Suprapubic skin (tissue), 4 donors: ENCODE results near the gene STX11. TPM values are rescaled to one million over a fixed set of nuclear protein-coding genes. Genes with fewer than 3 reads are reported as not detected.
A peak's percentile ranks its signal among the peaks of the same experiment; 100 is the strongest.

ENCODE experiments used
- DNase-seq, 2 donors: peaks; one replicate each; pipeline ENCODE4 v3.0.0-alpha.2; 2019; ENCODE audit warnings: low spot score in 2 of 2
- H3K27ac ChIP-seq: fragments of 200-600 bp; sonication (generic); one replicate; pipeline ENCODE4 v1.5.1; 2019
- H3K27me3 ChIP-seq: fragments of 200-600 bp; sonication (generic); one replicate; pipeline ENCODE4 v1.5.1; 2019
- H3K36me3 ChIP-seq: fragments of 200-600 bp; sonication (generic); one replicate; pipeline ENCODE4 v1.5.1; 2019
- H3K4me1 ChIP-seq: fragments of 200-600 bp; sonication (generic); one replicate; pipeline ENCODE4 v1.5.1; 2019
- H3K4me3 ChIP-seq: fragments of 200-600 bp; sonication (generic); one replicate; pipeline ENCODE4 v1.5.1; 2019; ENCODE audit warnings: mild to moderate bottlenecking
- H3K9me3 ChIP-seq: fragments of 200-600 bp; sonication (generic); one replicate; pipeline ENCODE4 v1.5.1; 2019
- CTCF ChIP-seq, 2 donors: fragments of 200-600 bp in 1 of 2; fragments of 450-650 bp in 1 of 2; sonication (generic) in 1 of 2; IDR thresholded peaks; one replicate each; pipeline ENCODE4 v1.5.1; 2016 to 2019; ENCODE audit warnings: antibody characterized with exemption in 2 of 2, mild to moderate bottlenecking in 1 of 2, moderate library complexity in 1 of 2
- EP300 ChIP-seq: sonication (generic); formaldehyde crosslinking; IDR thresholded peaks from one replicate; pipeline ENCODE4 v1.6.1; 2017; ENCODE audit warnings: antibody characterized with exemption
- POLR2A ChIP-seq, 2 donors: fragments of 450-650 bp; IDR thresholded peaks; one replicate each; pipeline ENCODE4 v1.6.1; 2017; ENCODE audit warnings: antibody characterized with exemption in 2 of 2, mild to moderate bottlenecking in 2 of 2, moderate library complexity in 2 of 2
- POLR2AphosphoS5 ChIP-seq, 3 donors: sonication (generic); formaldehyde crosslinking; IDR thresholded peaks; one replicate each; pipeline ENCODE4 v1.6.1; 2017; ENCODE audit warnings: antibody characterized with exemption in 3 of 3
- WGBS: methylation state at CpG from one replicate; pipeline ENCODE4 v1.1.5; 2018; 5-methylcytosine and 5-hydroxymethylcytosine counted together
- total RNA-seq, 4 donors: library from RNA; depleted of rRNA; stranded (reverse); fragments of >200 nt; gene quantifications; one replicate each; pipeline ENCODE4 v1.1.0, GENCODE V29; 2016

Gene STX11
- total RNA-seq, 4 donors from 2014 or later: 12.4 to 28.2 (median 17.3) TPM

GRCh38 chr6:144223686-144224085 lies 73.4 kb downstream of the STX11 start:
- no peak for DNase-seq
- Histone ChIP-seq H3K36me3 (no peaks in the 10 kb centered on the region), H3K4me3 (no peak overlapping the region), H3K27me3 (no peaks in the 10 kb centered on the region), H3K9me3 (no peaks in the 10 kb centered on the region), H3K27ac (peak overlapping the region; percentile 4), H3K4me1 (no peaks in the 10 kb centered on the region)
- 69% methylated on average over 2 of the region's 2 CpGs for WGBS
- no peak for TF ChIP-seq EP300
- TF ChIP-seq POLR2A (IDR thresholded peaks at IDR 0.05): no peak
- no peak for TF ChIP-seq POLR2AphosphoS5 (IDR thresholded peaks at IDR 0.05)
- no peak for TF ChIP-seq CTCF (IDR thresholded peaks at IDR 0.05)

GRCh38 chr6:144231721-144232120 lies 81.4 kb downstream of the STX11 start:
- DNase-seq: no peak
- 36% methylated on average over 3 of the region's 3 CpGs for WGBS
- no peak overlapping the region for H3K4me3 ChIP-seq
- TF ChIP-seq POLR2A (IDR thresholded peaks at IDR 0.05) (no peak), POLR2AphosphoS5 (IDR thresholded peaks at IDR 0.05) (no peak), EP300 (no peak), CTCF (IDR thresholded peaks at IDR 0.05) (no peak)
- no peaks in the 10 kb centered on the region for H3K36me3 ChIP-seq
- no peaks in the 10 kb centered on the region for H3K27me3 ChIP-seq
- no peaks in the 10 kb centered on the region for H3K9me3 ChIP-seq
- H3K27ac ChIP-seq: no peak overlapping the region
- H3K4me1 ChIP-seq: peaks cover 13% of the 10 kb centered on the region

GRCh38 chr6:144232176-144232831 lies 82.0 kb downstream of the STX11 start:
- Histone ChIP-seq H3K36me3 (no peaks in the 10 kb centered on the region), H3K4me3 (no peak overlapping the region), H3K4me1 (peaks cover 13% of the 10 kb centered on the region), H3K27ac (no peak overlapping the region), H3K27me3 (no peaks in the 10 kb centered on the region), H3K9me3 (no peaks in the 10 kb centered on the region)
- TF ChIP-seq POLR2A (IDR thresholded peaks at IDR 0.05) (no peak), POLR2AphosphoS5 (IDR thresholded peaks at IDR 0.05) (no peak), EP300 (no peak), CTCF (IDR thresholded peaks at IDR 0.05) (no peak)
- no peak for DNase-seq
- 40% methylated on average over 4 of the region's 4 CpGs for WGBS

- no peaks in the 10 kb centered on the region for H3K27me3 ChIP-seq
- H3K4me1 ChIP-seq: peaks cover 13% of the 10 kb centered on the region
- H3K27ac ChIP-seq: no peak overlapping the region
- no peaks in the 10 kb centered on the region for H3K36me3 ChIP-seq
- 19% methylated on average over 2 of the region's 2 CpGs for WGBS
- TF ChIP-seq CTCF (IDR thresholded peaks at IDR 0.05) (no peak), POLR2AphosphoS5 (IDR thresholded peaks at IDR 0.05) (no peak), POLR2A (IDR thresholded peaks at IDR 0.05) (no peak), EP300 (no peak)
- no peaks in the 10 kb centered on the region for H3K9me3 ChIP-seq
- H3K4me3 ChIP-seq: no peak overlapping the region
- no peak for DNase-seq
These were observed 82.5 kb downstream of the STX11 start for GRCh38 chr6:144232832-144233230.

GRCh38 chr6:144234399-144234798 lies 84.1 kb downstream of the STX11 start:
- Histone ChIP-seq H3K4me3 (no peak overlapping the region), H3K27ac (no peak overlapping the region), H3K4me1 (peaks cover 13% of the 10 kb centered on the region), H3K27me3 (no peaks in the 10 kb centered on the region), H3K36me3 (no peaks in the 10 kb centered on the region), H3K9me3 (no peaks in the 10 kb centered on the region)
- no peak for DNase-seq
- no peak for TF ChIP-seq POLR2A (IDR thresholded peaks at IDR 0.05)
- no peak for TF ChIP-seq POLR2AphosphoS5 (IDR thresholded peaks at IDR 0.05)
- no peak for TF ChIP-seq CTCF (IDR thresholded peaks at IDR 0.05)
- no peak for TF ChIP-seq EP300
- WGBS: 92% methylated on average over 3 of the region's 3 CpGs
